Fibroblast of lung (primary cell): Measurements from ENCODE around the gene SYNJ2BP. TPM values are rescaled to one million over a fixed set of nuclear protein-coding genes. Genes with fewer than 3 reads are reported as not detected.

Experiments used
- DNase-seq, 2 donors: peaks; one replicate each; pipeline versions ENCODE4 v3.0.0 to v3.0.0-alpha.2; 2010; ENCODE audit warnings: low read depth in 2 of 2
- H2AFZ ChIP-seq: 2 replicates; pipeline ENCODE4 v1.5.1; 2012; ENCODE audit warnings: low read length, control low read depth, inconsistent platforms
- H3K27ac ChIP-seq: 2 replicates; pipeline ENCODE4 v1.5.1; 2011; ENCODE audit warnings: low read length, control low read depth; ENCODE audit not compliant: insufficient read depth
- H3K27me3 ChIP-seq: 2 replicates; pipeline ENCODE4 v1.5.1; 2011; ENCODE audit warnings: mild to moderate bottlenecking, low read length; ENCODE audit not compliant: control insufficient read depth, insufficient read depth
- H3K36me3 ChIP-seq: 2 replicates; pipeline ENCODE4 v1.5.1; 2011; ENCODE audit warnings: low read length; ENCODE audit not compliant: control insufficient read depth, insufficient read depth
- H3K4me1 ChIP-seq: 2 replicates; pipeline ENCODE4 v1.5.1; 2011; ENCODE audit warnings: low read length; ENCODE audit not compliant: control insufficient read depth, insufficient read depth; ENCODE audit errors: extremely low read depth
- H3K4me2 ChIP-seq: 2 replicates; pipeline ENCODE4 v1.5.1; 2011; ENCODE audit warnings: low read length, control low read depth; ENCODE audit not compliant: insufficient read depth; ENCODE audit errors: extremely low read depth
- H3K4me3 ChIP-seq, 4 experiments: fragments of 200-600 bp in 1 of 4; sonication (generic) in 1 of 4; replicated peaks in 1 of 4; 2 replicates each; pipeline ENCODE4 v1.5.1; 2011 to 2016; ENCODE audit warnings: low read length in 4 of 4, low read depth in 3 of 4, mild to moderate bottlenecking in 3 of 4, control low read depth in 2 of 4, inconsistent platforms in 1 of 4, mixed read lengths in 1 of 4; ENCODE audit not compliant: insufficient read depth in 1 of 4; ENCODE audit errors: control extremely low read depth in 1 of 4
- H3K79me2 ChIP-seq: 2 replicates; pipeline ENCODE4 v1.5.1; 2012; ENCODE audit warnings: mild to moderate bottlenecking, low read length, inconsistent platforms; ENCODE audit not compliant: control insufficient read depth, insufficient read depth
- H3K9ac ChIP-seq: 2 replicates; pipeline ENCODE4 v1.5.1; 2011; ENCODE audit warnings: mild to moderate bottlenecking, low read length, control low read depth; ENCODE audit not compliant: insufficient read depth
- H3K9me3 ChIP-seq: 2 replicates; pipeline ENCODE4 v1.5.1; 2012; ENCODE audit warnings: low read depth, low read length; ENCODE audit not compliant: control insufficient read depth, insufficient read depth
- H4K20me1 ChIP-seq: 2 replicates; pipeline ENCODE4 v1.5.1; 2011; ENCODE audit warnings: low read length; ENCODE audit not compliant: control insufficient read depth, insufficient read depth; ENCODE audit errors: extremely low read depth
- EZH2 ChIP-seq: IDR thresholded peaks from 2 replicates; pipeline ENCODE4 v1.5.1; 2012; ENCODE audit warnings: low read length, control low read depth, mild to moderate bottlenecking; ENCODE audit errors: missing control alignments
- polyA plus RNA-seq, 2 donors: library from polyadenylated mRNA; depleted of rRNA in 1 of 2; stranded (reverse) in 1 of 2; unstranded in 1 of 2; fragments of >200 nt; gene quantifications; 2 replicates each; pipeline ENCODE4 v1.2.1, GENCODE V29; 2011 to 2012; ENCODE audit warnings: missing spikeins in 1 of 2
- total RNA-seq: library from RNA; depleted of rRNA; stranded (reverse); fragments of >200 nt; gene quantifications from 2 replicates; pipeline ENCODE4 v1.2.1, GENCODE V29; 2014
- TF ChIP-seq, protein P1 (sequence below), 2 donors: IDR thresholded peaks in 1 of 2; conservative IDR thresholded peaks in 1 of 2; 1 replicate in 1 of 2; 2 replicates in 1 of 2; pipeline ENCODE4 v1.5.1; 2011 to 2012; ENCODE audit warnings: low read length in 2 of 2, control low read depth in 1 of 2, inconsistent platforms in 1 of 2, low read depth in 1 of 2, mild to moderate bottlenecking in 1 of 2

The SYNJ2BP gene
- total and polyA plus RNA-seq, 2 donors (not counting 1 experiment from before 2014, with no cell fraction given) = 14.4 to 28.4 TPM

DNA sequence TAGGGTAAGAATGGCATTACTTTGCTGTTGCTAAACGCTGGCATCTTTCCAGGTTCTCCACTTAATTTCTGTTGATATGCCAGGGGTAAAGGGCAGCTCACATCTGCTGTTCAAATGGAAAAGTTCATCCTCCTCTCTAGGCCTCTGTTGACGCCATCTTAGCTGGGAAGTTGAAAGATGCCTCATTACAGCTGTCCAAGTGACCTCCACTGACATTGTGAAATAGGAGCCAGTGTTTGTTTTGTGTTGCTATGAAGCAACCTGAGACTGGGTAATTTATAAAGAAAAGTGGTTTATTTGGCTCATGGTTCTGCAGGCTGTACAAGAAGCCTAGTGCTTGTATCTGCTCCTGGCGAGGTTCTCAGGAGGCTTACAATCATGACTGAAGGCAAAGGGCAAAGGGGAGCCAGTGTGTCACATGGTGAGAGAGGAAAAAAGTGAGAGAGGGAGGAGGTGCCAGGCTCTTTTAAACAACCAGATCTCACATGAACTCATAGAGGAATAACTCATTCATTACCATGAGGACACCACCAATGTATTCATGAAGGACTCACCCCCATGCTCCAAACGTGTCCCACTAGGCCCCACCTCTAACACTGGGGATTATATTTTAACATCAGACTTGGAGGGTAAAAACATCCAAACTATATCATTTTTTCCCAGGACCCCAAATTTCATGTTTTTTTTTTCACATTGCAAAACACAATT lies 31.9 kb upstream of the SYNJ2BP start:
- Histone ChIP-seq H3K4me2 (no peak overlapping the region), H4K20me1 (no peaks in the 10 kb centered on the region), H3K79me2 (no peaks in the 10 kb centered on the region), H3K27ac (no peak overlapping the region), H3K9ac (no peak overlapping the region), H3K9me3 (no peaks in the 10 kb centered on the region), H3K4me1 (no peaks in the 10 kb centered on the region), H3K36me3 (no peaks in the 10 kb centered on the region), H3K27me3 (no peaks in the 10 kb centered on the region), H2AFZ (no peak overlapping the region), H3K4me3 (no peak overlapping the region)
- DNase-seq = peak in 1 of 2 donors; percentile 73
- TF ChIP-seq, protein P1, sequence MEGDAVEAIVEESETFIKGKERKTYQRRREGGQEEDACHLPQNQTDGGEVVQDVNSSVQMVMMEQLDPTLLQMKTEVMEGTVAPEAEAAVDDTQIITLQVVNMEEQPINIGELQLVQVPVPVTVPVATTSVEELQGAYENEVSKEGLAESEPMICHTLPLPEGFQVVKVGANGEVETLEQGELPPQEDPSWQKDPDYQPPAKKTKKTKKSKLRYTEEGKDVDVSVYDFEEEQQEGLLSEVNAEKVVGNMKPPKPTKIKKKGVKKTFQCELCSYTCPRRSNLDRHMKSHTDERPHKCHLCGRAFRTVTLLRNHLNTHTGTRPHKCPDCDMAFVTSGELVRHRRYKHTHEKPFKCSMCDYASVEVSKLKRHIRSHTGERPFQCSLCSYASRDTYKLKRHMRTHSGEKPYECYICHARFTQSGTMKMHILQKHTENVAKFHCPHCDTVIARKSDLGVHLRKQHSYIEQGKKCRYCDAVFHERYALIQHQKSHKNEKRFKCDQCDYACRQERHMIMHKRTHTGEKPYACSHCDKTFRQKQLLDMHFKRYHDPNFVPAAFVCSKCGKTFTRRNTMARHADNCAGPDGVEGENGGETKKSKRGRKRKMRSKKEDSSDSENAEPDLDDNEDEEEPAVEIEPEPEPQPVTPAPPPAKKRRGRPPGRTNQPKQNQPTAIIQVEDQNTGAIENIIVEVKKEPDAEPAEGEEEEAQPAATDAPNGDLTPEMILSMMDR (conservative IDR thresholded peaks at IDR 0.05 in 1 of 2, IDR thresholded peaks at IDR 0.05 in 1 of 2; ENCODE audit: low read depth in 1 of 2, low read length in 2 of 2) = no peak
- TF ChIP-seq EZH2 = no peak

DNA sequence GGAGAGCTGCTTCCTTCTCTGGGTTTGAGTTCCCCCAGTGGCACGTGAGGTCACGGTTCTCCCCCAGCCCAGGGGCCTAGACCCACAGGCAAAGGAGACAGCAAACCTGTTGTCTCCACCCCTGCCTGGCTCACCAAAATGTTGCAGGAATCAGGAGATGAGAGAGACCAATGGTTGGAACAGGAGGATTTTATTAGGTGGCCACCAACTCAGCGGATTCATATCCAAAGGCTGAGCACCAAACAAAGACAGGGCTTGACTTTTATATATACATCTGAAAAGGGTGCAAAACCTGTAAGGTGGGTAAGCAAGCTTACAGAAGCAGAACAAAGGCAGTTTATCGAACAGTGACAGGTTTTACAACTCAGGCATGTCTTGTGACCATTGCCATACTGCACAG lies 25.9 kb upstream of the SYNJ2BP start:
- Histone ChIP-seq H3K4me2 (no peak overlapping the region), H3K4me1 (no peaks in the 10 kb centered on the region), H3K79me2 (no peaks in the 10 kb centered on the region), H3K9me3 (no peaks in the 10 kb centered on the region), H3K36me3 (no peaks in the 10 kb centered on the region), H3K27ac (no peak overlapping the region), H3K9ac (no peak overlapping the region), H3K27me3 (no peaks in the 10 kb centered on the region), H2AFZ (no peak overlapping the region), H4K20me1 (no peaks in the 10 kb centered on the region), H3K4me3 (no peak overlapping the region)
- peak in 1 of 2 donors; percentile 5 for DNase-seq
- TF ChIP-seq EZH2 = no peak
- TF ChIP-seq, protein P1 (conservative IDR thresholded peaks at IDR 0.05 in 1 of 2, IDR thresholded peaks at IDR 0.05 in 1 of 2; ENCODE audit: low read depth in 1 of 2, low read length in 2 of 2) = no peak

DNA sequence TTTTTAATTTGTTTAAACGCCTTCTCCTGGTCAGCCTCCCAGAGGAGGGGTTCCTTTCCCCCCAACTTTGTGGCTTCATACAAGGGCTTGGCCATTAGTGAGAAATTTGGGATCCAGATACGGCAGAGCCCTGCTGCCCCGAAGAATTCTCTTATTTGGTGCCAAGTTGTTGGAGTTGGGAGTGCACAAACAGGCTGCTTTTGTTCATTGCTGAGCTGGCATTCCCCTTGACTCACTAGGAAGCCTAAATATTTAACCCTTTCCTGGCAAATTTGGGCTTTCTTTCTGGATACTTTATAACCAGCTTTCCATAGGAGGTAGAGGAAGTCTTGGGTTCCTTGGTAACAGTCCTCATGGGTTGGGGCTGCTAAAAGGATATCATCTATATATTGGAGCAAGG lies 24.8 kb upstream of the SYNJ2BP start:
- Histone ChIP-seq H3K9ac (no peak overlapping the region), H3K9me3 (no peaks in the 10 kb centered on the region), H3K79me2 (no peaks in the 10 kb centered on the region), H3K4me3 (no peak overlapping the region), H3K4me2 (no peak overlapping the region), H3K4me1 (no peaks in the 10 kb centered on the region), H3K36me3 (no peaks in the 10 kb centered on the region), H3K27me3 (no peaks in the 10 kb centered on the region), H2AFZ (no peak overlapping the region), H3K27ac (no peak overlapping the region), H4K20me1 (no peaks in the 10 kb centered on the region)
- TF ChIP-seq, protein P1 (conservative IDR thresholded peaks at IDR 0.05 in 1 of 2, IDR thresholded peaks at IDR 0.05 in 1 of 2; ENCODE audit: low read depth in 1 of 2, low read length in 2 of 2) = no peak
- no peak for TF ChIP-seq EZH2
- DNase-seq = no peak
